ENCODE results near the gene UBE2H. TPM values are rescaled to one million over a fixed set of nuclear protein-coding genes. Genes with fewer than 3 reads are reported as not detected.

UBE2H gene
- total and polyA plus RNA-seq, 12 donors: 26.0 to 222 (median 159) TPM

GRCh38 chr7:129990403-129991192 lies 37.8 kb upstream of the UBE2H start:
- intact Hi-C loops (cut with DNase I): no loop called here
- Histone ChIP-seq H3K36me3 (no peaks in the 10 kb centered on the region), H3K27ac (peak overlapping the region in 6 of 10 donors; percentile 20 to 70 (median 48)), H3K4me1 (peaks cover 0 to 16% (median 8%) of the 10 kb centered on the region in 9 donors), H3K4me3 (no peak overlapping the region), H3K27me3 (no peaks in the 10 kb centered on the region), H3K9me3 (no peaks in the 10 kb centered on the region)
- no peak for TF ChIP-seq CTCF (IDR thresholded peaks at IDR 0.05)
- ATAC-seq (peak; percentile 25 to 86 (median 78)), DNase-seq (peak in 1 of 2 donors; percentile 10)
- 58 to 67% methylated on average over 8 of the region's 8 CpGs for WGBS, 2 donors

GRCh38 chr7:129989466-129989865 lies 36.7 kb upstream of the UBE2H start:
- Histone ChIP-seq H3K27ac (peak overlapping the region in 1 of 10 donors; percentile 58), H3K36me3 (no peaks in the 10 kb centered on the region), H3K4me3 (no peak overlapping the region), H3K9me3 (no peaks in the 10 kb centered on the region), H3K27me3 (no peaks in the 10 kb centered on the region), H3K4me1 (peaks cover 0 to 16% (median 8%) of the 10 kb centered on the region in 9 donors)
- WGBS, 2 donors: 44 to 56% methylated on average over 4 of the region's 4 CpGs
- no peak for ATAC-seq
- no peak for DNase-seq
- intact Hi-C loops (cut with DNase I): no loop called here
- TF ChIP-seq CTCF (IDR thresholded peaks at IDR 0.05): no peak

GRCh38 chr7:129986600-129986999 lies 33.8 kb upstream of the UBE2H start:
- ATAC-seq (no peak), DNase-seq (no peak)
- Histone ChIP-seq H3K4me3 (no peak overlapping the region), H3K36me3 (no peaks in the 10 kb centered on the region), H3K9me3 (no peaks in the 10 kb centered on the region), H3K4me1 (peaks cover 0 to 16% (median 8%) of the 10 kb centered on the region in 9 donors), H3K27ac (no peak overlapping the region), H3K27me3 (no peaks in the 10 kb centered on the region)
- intact Hi-C loops (cut with DNase I): no loop called here
- 96% methylated on average over 9 of the region's 9 CpGs for WGBS, 2 donors
- no peak for TF ChIP-seq CTCF (IDR thresholded peaks at IDR 0.05)

GRCh38 chr7:129980667-129981066 lies 27.9 kb upstream of the UBE2H start:
- no peak for DNase-seq
- no peak for TF ChIP-seq CTCF (IDR thresholded peaks at IDR 0.05)
- no peaks in the 10 kb centered on the region for H3K36me3 ChIP-seq
- no peak overlapping the region for H3K4me3 ChIP-seq
- no peak overlapping the region for H3K27ac ChIP-seq
- no peak for ATAC-seq
- 87 to 91% methylated on average over 2 of the region's 2 CpGs for WGBS, 2 donors
- H3K9me3 ChIP-seq: no peaks in the 10 kb centered on the region
- no peaks in the 10 kb centered on the region for H3K4me1 ChIP-seq
- intact Hi-C loops (cut with DNase I): no loop called here
- no peaks in the 10 kb centered on the region for H3K27me3 ChIP-seq
